Ureter (tissue), 1 donor: ENCODE measurements around the gene VDAC1. TPM values are rescaled to one million over a fixed set of nuclear protein-coding genes. Genes with fewer than 3 reads are reported as not detected.

Source experiments
- DNase-seq: peaks from one replicate; pipeline ENCODE4 v3.0.0-alpha.2; 2020; ENCODE audit warnings: low spot score
- total RNA-seq: library from RNA; stranded (reverse); gene quantifications from one replicate; pipeline ENCODE4 v1.2.4, GENCODE V29; 2023
- donor health status: DM: yes; HTN: yes; CAD: no.

The VDAC1 gene
- total RNA-seq, 1 donor from 2014 or later: 167 TPM

- no peak for DNase-seq
These were observed 20.0 kb upstream of the VDAC1 start for GRCh38 chr5:134024811-134025210.

- DNase-seq: no peak
These were observed 17.6 kb upstream of the VDAC1 start for GRCh38 chr5:134022333-134022732.

- peak; percentile 56 for DNase-seq
These were observed 15.4 kb upstream of the VDAC1 start for GRCh38 chr5:134020188-134020587.

- DNase-seq: no peak
These were observed 14.9 kb upstream of the VDAC1 start for GRCh38 chr5:134019636-134020035.

GRCh38 chr5:134018986-134019316 lies 14.2 kb upstream of the VDAC1 start:
- DNase-seq: no peak

GRCh38 chr5:134018154-134018985 lies 13.6 kb upstream of the VDAC1 start:
- DNase-seq: no peak

GRCh38 chr5:134008266-134008749 lies 3.5 kb upstream of the VDAC1 start:
- no peak for DNase-seq

GRCh38 chr5:134007581-134008265 lies 2.9 kb upstream of the VDAC1 start:
- DNase-seq: no peak

GRCh38 chr5:134006115-134006514 lies 1.3 kb upstream of the VDAC1 start:
- DNase-seq: no peak

- peak; percentile 59 for DNase-seq
These were observed 764 bp upstream of the VDAC1 start for GRCh38 chr5:134005417-134006061.

GRCh38 chr5:134003817-134004625 lies 754 bp downstream of the VDAC1 start:
- DNase-seq: peak; percentile 59

GRCh38 chr5:134003064-134003816 lies 1.5 kb downstream of the VDAC1 start:
- no peak for DNase-seq

- no peak for DNase-seq
These were observed 2.6 kb downstream of the VDAC1 start for GRCh38 chr5:134001938-134002731.

- DNase-seq: no peak
These were observed 3.9 kb downstream of the VDAC1 start for GRCh38 chr5:134000696-134001453.

GRCh38 chr5:134000091-134000511 lies 4.7 kb downstream of the VDAC1 start:
- no peak for DNase-seq

- no peak for DNase-seq
These were observed 6.0 kb downstream of the VDAC1 start for GRCh38 chr5:133998807-133999206.

- no peak for DNase-seq
These were observed 6.7 kb downstream of the VDAC1 start for GRCh38 chr5:133998042-133998441.

GRCh38 chr5:133996683-133997252 lies 8.0 kb downstream of the VDAC1 start:
- no peak for DNase-seq
